AG04450 (cell line): ENCODE data around the gene PAIP1. TPM values are rescaled to one million over a fixed set of nuclear protein-coding genes. Genes with fewer than 3 reads are reported as not detected.
"Not testable (repeated sequence)": the region's sequence is repeated elsewhere in the genome, so short reads cannot be mapped to it uniquely, and the experiment has no call there.

ENCODE experiments used
- CTCF ChIA-PET: fragments of 300-600, 350-600 bp; formaldehyde crosslinking; extraction: SDS; loops from one replicate; lab custom pipeline; 2022; ENCODE audit warnings: antibody characterized with exemption, inconsistent platforms; lab: Charles Lee
- POLR2A ChIA-PET: fragments of 350-600 bp; formaldehyde crosslinking; extraction: SDS; loops from one replicate; lab custom pipeline; 2021; ENCODE audit warnings: antibody characterized with exemption, inconsistent platforms; lab: Yijun Ruan, JAX
- DNase-seq: peaks from one replicate; pipeline ENCODE4 v3.0.0-alpha.2; 2011; ENCODE audit warnings: low read depth, low spot score
- H3K27ac ChIP-seq: one replicate; pipeline ENCODE4 v1.5.1; 2012; ENCODE audit warnings: low read depth, low read length, control low read depth
- H3K27me3 ChIP-seq: one replicate; pipeline ENCODE4 v1.6.0; 2012; ENCODE audit warnings: low read length; ENCODE audit not compliant: control insufficient read depth, insufficient read depth
- H3K4me3 ChIP-seq: 2 replicates; pipeline ENCODE4 v1.5.1; 2011; ENCODE audit warnings: mild to moderate bottlenecking, low read depth, low read length, control low read depth
- H3K9me3 ChIP-seq: 2 replicates; pipeline ENCODE4 v1.5.1; 2012; ENCODE audit warnings: low read length; ENCODE audit not compliant: control insufficient read depth, insufficient read depth
- CTCF ChIP-seq: IDR thresholded peaks from 2 replicates; pipeline ENCODE4 v1.5.1; 2011; ENCODE audit warnings: low read depth, low read length, control low read depth, inconsistent platforms
- polyA plus RNA-seq: library from polyadenylated mRNA; depleted of rRNA; stranded (reverse); fragments of >200 nt; gene quantifications from 2 replicates; pipeline ENCODE4 v1.2.3, GENCODE V29; 2011

Gene PAIP1
- polyA plus RNA-seq, 1 experiment = 148 TPM

DNA sequence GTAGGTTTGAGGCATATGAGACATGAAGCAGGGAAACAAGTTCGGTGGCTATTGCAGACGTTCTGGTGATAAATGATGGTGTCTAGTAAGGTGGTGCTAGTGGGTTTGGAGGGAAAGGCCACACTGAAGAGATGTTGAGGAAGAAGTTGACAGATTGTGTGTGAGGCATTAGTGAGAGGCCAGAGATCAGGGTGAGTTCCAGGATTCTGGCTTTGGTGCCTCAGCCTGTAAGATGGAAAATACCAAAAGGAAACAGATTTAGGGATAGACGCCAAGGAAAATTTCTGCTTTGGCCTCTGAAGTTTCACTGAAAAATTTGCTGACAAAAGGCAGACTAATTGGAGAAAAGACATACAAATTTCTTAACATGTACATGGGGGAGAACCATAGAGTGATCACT is 6.4 kb upstream of the PAIP1 start:
- TF ChIP-seq CTCF = no peak
- Histone ChIP-seq H3K27me3 (no peaks in the 10 kb centered on the region), H3K9me3 (no peaks in the 10 kb centered on the region), H3K4me3 (no peak overlapping the region), H3K27ac (no peak overlapping the region)
- CTCF ChIA-PET = no interaction called here
- DNase-seq = no peak
- POLR2A ChIA-PET = interaction anchor here (0.6 kb wide), 1 partner anchor 334 kb away, joined by 5 read pairs; no protein-coding TSS in a partner anchor

DNA sequence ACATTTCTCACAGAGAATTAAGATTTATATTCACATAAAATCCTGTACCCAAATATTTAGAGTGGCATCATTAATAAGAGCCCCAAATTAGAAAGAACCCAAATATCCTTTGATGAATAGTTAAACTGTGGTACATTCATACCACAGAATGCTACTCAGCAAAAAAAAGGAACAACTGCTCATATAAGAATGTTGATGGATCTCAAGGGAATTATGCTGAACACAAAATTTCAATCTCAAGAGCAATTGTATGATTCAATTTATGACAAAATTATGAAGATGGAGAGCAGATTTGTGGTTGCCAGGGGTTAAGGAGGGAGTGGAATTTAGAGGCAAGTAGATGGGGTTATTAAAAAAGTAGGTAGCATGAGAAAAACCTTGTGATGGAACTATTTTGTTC is 4.5 kb upstream of the PAIP1 start:
- no peak for TF ChIP-seq CTCF
- ChIA-PET POLR2A (no interaction called here), CTCF (interaction anchor here (1.0 to 1.2 kb wide), 2 partner anchors 14 to 70 kb away, joined by 3 read pairs; no protein-coding TSS in a partner anchor)
- Histone ChIP-seq H3K9me3 (no peaks in the 10 kb centered on the region; the same call in 1 of the 2 replicates), H3K4me3 (no peak overlapping the region), H3K27ac (no peak overlapping the region), H3K27me3 (no peaks in the 10 kb centered on the region)
- no peak for DNase-seq

- H3K4me3 ChIP-seq = no peak overlapping the region
- no peaks in the 10 kb centered on the region for H3K27me3 ChIP-seq
- no peak for TF ChIP-seq CTCF
- ChIA-PET CTCF (interaction anchor here (0.6 to 1.8 kb wide), 6 partner anchors 12 to 71 kb away, joined by 3 to 13 read pairs (median 4); no protein-coding TSS in a partner anchor), POLR2A (interaction anchor here (0.6 to 1.2 kb wide), 3 partner anchors 42 to 76 kb away, joined by 3 to 13 read pairs (median 6); partner anchors contain the start of gene TMEM267)
- DNase-seq = no peak
- H3K27ac ChIP-seq = no peak overlapping the region
- H3K9me3 ChIP-seq = peaks cover 2% of the 10 kb centered on the region; the same call in 1 of the 2 replicates
Observed at GRCh38 chr5:43560128-43560527, 3.3 kb upstream of the PAIP1 start.

- Histone ChIP-seq H3K4me3 (peak overlapping the region; percentile 86), H3K27ac (peak overlapping the region; percentile 87)
- DNase-seq, H3K9me3 ChIP-seq, H3K27me3 ChIP-seq: not testable (repeated sequence)
- CTCF ChIA-PET = interaction anchor here (1.2 kb wide), 1 partner anchor 74 kb away, joined by 5 read pairs; no protein-coding TSS in a partner anchor
- POLR2A ChIA-PET = interaction anchor here (1.3 to 1.8 kb wide), 3 partner anchors 47 to 441 kb away, joined by 3 to 6 read pairs (median 5); partner anchors contain the start of genes NNT and TMEM267
Observed at GRCh38 chr5:43556607-43556856, 345 bp downstream of the PAIP1 start.

DNA sequence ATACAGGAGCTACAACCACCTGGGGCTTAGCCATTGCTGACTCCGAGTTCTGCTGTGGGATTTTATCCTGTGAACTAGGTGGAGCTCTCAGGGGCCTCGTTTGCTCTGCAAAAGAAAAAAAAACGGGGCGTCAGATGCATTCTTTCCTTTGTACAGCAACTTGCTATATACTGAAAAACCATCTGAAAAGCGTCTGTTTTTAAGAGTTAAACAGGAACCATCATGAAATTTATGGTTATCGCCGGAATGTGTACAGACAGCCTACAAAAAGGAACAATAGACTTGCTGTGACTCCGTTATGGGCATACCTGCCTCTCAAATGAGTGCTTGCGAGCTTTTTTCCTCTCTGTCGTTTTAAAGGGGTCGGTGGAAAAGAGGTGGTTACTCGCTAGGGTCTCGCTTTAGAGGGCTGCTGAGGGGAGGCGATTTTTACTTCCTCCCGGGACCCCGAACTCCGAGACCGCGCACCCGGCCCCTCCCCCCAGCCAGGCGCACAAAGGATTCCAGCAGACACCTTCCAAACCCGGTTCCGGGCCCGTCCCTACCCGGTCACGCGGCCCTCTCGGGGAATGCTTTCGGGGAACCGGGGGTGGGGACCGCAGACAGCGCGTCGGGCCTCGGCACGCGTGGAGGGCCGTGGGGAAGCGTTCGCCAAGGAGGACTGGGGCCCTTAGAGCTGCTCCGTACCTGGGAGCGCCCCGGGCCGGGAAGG is 826 bp downstream of the PAIP1 start:
- ChIA-PET POLR2A (interaction anchor here (1.3 to 1.8 kb wide), 3 partner anchors 47 to 441 kb away, joined by 3 to 6 read pairs (median 5); partner anchors contain the start of genes NNT and TMEM267), CTCF (interaction anchor here (0.6 to 1.4 kb wide), 6 partner anchors 15 to 1216 kb away, joined by 3 to 5 read pairs (median 4); partner anchors contain the start of genes NNT and TMEM267)
- peak overlapping the region; percentile 86 for H3K4me3 ChIP-seq
- H3K27me3 ChIP-seq = no peaks in the 10 kb centered on the region
- H3K9me3 ChIP-seq = peaks cover 2% of the 10 kb centered on the region; the same call in 1 of the 2 replicates
- TF ChIP-seq CTCF = no peak
- DNase-seq = no peak
- peak overlapping the region; percentile 87 for H3K27ac ChIP-seq
